K562 (cell line): ENCODE measurements around the gene ICAM3. TPM values are rescaled to one million over a fixed set of nuclear protein-coding genes. Genes with fewer than 3 reads are reported as not detected.

ENCODE experiments used
- SRSF3 ChIP-seq: fragments of 200-400 bp; formaldehyde crosslinking; IDR thresholded peaks from 2 replicates; pipeline ENCODE4 v1.6.1; 2016; ENCODE audit warnings: mild to moderate bottlenecking, low read length, moderate library complexity; ENCODE audit not compliant: insufficient read depth
- ZNF124 ChIP-seq: sonication (generic); formaldehyde crosslinking; IDR thresholded peaks from 2 replicates; pipeline ENCODE4 v1.8.1; 2022; ENCODE audit warnings: missing genetic modification reagents
- ZNF76 ChIP-seq: fragments of 250-450 bp; sonication (Bioruptor Pico); IDR thresholded peaks from 2 replicates; pipeline ENCODE4 v1.4.0; 2020; ENCODE audit warnings: mild to moderate bottlenecking, moderate library complexity, borderline replicate concordance
- polyA plus RNA-seq, 8 experiments: library from polyadenylated mRNA; depleted of rRNA in 4 of 8; stranded (reverse) in 5 of 8; unstranded in 3 of 8; fragments of >200 nt; fragmentation: Nextera tagmentation in 2 of 8; fragmentation: Illumina TruSeq in 1 of 8; extraction: Ambion mirVana in 2 of 8; extraction: Trizol in 1 of 8; gene quantifications; 2 replicates each; pipeline versions ENCODE4 v1.2.1 to v1.2.3, GENCODE V29; 2011 to 2014; ENCODE audit warnings: inconsistent platforms in 1 of 8, missing spikeins in 1 of 8
- total RNA-seq, 7 experiments: library from RNA; depleted of rRNA in 6 of 7; stranded (reverse); fragments of >200 nt in 6 of 7; fragmentation: Illumina TruSeq in 2 of 7; extraction: Trizol in 2 of 7; gene quantifications; 2 replicates each; pipeline versions ENCODE4 v1.2.1 to v1.2.3, GENCODE V29; 2011 to 2021; ENCODE audit warnings: low replicate concordance in 1 of 7
- TF ChIP-seq, protein P1 (sequence below), 2 experiments: fragments of 450-650 bp; IDR thresholded peaks; 2 replicates each; pipeline ENCODE4 v1.6.1; 2016; ENCODE audit warnings: mild to moderate bottlenecking in 2 of 2, borderline replicate concordance in 1 of 2, low read depth in 1 of 2, moderate library complexity in 1 of 2
- TF ChIP-seq, protein P2 (sequence below): fragments of 450-650 bp; IDR thresholded peaks from 2 replicates; pipeline ENCODE4 v1.6.1; 2017; ENCODE audit warnings: antibody characterized with exemption, mild to moderate bottlenecking
- TF ChIP-seq, protein P3 (sequence below): sonication (generic); formaldehyde crosslinking; IDR thresholded peaks from 2 replicates; pipeline ENCODE4 v1.8.1; 2023; ENCODE audit warnings: mild to moderate bottlenecking, missing genetic modification reagents, moderate library complexity
- TF ChIP-seq, protein P4 (sequence below): fragments of 250-450 bp; sonication (Bioruptor Pico); IDR thresholded peaks from 2 replicates; pipeline ENCODE4 v1.4.0; 2020; ENCODE audit warnings: borderline replicate concordance

The ICAM3 gene
- total and polyA plus RNA-seq, 9 of the 15 experiments (the other 6 are each of a cell fraction or from before 2014, with no cell fraction given), result 6.5 to 39.5 (median 24.2) TPM

DNA sequence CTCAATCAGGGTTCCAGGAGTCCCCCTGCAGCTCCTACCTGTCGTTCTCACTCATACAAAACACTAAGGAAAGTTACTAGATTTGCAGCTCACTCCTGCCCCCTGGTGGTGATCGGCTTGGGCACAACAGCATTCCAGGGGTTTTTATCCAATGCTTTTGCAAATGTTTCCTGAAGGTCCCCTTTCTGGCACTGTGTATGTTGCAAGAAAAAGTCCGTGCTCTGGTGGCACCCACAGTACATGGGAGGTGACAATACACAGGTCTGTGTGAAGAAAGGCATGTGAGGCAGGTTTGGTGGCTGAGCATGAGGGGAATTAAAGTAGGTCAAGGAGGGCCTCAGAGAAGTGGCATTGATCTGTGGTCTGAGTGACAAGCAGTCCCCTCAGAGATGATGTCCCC is 49.5 kb upstream of the ICAM3 start (continued):
- TF ChIP-seq, protein P1, sequence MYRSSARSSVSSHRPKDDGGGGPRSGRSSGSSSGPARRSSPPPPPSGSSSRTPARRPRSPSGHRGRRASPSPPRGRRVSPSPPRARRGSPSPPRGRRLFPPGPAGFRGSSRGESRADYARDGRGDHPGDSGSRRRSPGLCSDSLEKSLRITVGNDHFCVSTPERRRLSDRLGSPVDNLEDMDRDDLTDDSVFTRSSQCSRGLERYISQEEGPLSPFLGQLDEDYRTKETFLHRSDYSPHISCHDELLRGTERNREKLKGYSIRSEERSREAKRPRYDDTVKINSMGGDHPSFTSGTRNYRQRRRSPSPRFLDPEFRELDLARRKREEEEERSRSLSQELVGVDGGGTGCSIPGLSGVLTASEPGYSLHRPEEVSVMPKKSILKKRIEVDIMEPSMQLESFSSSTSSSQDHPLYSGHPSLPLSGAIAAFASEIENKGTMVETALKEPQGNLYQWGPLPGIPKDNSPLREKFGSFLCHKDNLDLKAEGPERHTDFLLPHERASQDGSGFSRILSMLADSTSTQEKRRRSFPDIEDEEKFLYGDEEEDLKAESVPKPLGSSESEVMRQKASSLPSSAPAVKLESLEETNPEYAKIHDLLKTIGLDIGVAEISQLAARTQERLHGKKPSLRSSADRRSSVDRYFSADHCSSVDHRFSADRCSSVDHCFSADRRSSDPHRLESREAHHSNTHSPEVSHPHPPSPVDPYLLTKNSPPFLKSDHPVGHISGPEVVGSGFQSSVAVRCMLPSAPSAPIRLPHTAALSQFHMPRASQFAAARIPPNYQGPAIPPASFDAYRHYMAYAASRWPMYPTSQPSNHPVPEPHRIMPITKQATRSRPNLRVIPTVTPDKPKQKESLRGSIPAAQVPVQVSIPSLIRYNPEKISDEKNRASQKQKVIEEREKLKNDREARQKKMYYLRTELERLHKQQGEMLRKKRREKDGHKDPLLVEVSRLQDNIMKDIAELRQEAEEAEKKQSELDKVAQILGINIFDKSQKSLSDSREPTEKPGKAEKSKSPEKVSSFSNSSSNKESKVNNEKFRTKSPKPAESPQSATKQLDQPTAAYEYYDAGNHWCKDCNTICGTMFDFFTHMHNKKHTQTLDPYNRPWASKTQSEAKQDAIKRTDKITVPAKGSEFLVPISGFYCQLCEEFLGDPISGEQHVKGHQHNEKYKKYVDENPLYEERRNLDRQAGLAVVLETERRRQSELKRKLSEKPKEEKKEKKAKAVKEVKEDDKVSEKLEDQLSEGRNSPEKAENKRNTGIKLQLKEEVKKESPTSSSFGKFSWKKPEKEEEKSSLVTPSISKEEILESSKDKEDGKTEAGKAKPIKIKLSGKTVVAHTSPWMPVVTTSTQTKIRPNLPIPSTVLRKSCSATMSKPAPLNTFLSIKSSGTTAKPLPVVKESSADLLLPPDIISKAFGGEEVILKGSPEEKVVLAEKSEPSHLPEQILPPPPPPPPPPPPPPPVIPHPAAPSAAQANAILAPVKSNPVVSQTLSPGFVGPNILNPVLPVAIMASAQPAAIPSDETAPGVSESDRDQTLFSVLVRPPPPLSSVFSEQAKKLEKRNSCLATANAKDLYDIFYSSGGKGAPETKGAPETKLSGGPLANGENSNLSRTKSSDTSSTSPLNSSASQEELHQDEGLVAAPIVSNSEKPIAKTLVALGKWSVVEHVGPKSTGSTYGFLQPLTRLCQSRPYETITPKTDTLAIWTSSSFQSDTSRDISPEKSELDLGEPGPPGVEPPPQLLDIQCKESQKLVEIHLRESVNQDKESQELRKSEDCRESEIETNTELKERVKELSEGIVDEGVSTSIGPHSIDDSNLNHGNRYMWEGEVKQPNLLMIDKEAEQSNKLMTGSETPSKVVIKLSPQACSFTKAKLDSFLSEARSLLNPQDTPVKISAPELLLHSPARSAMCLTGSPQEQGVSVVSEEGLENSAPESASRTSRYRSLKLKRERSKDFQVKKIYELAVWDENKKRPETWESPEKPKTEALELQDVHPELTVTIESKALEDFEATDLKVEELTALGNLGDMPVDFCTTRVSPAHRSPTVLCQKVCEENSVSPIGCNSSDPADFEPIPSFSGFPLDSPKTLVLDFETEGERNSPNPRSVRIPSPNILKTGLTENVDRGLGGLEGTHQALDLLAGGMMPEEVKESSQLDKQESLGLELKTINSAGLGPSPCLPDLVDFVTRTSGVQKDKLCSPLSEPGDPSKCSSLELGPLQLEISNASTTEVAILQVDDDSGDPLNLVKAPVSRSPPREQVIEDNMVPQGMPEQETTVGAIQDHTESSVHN (IDR thresholded peaks at IDR 0.05; ENCODE audit: borderline replicate concordance in 1 of 2, low read depth in 1 of 2), result no peak
- TF ChIP-seq ZNF124 (CRISPR knock-in tag) (no peak), ZNF76 (CRISPR knock-in tag) (no peak), SRSF3 (no peak)
- TF ChIP-seq, protein P2, sequence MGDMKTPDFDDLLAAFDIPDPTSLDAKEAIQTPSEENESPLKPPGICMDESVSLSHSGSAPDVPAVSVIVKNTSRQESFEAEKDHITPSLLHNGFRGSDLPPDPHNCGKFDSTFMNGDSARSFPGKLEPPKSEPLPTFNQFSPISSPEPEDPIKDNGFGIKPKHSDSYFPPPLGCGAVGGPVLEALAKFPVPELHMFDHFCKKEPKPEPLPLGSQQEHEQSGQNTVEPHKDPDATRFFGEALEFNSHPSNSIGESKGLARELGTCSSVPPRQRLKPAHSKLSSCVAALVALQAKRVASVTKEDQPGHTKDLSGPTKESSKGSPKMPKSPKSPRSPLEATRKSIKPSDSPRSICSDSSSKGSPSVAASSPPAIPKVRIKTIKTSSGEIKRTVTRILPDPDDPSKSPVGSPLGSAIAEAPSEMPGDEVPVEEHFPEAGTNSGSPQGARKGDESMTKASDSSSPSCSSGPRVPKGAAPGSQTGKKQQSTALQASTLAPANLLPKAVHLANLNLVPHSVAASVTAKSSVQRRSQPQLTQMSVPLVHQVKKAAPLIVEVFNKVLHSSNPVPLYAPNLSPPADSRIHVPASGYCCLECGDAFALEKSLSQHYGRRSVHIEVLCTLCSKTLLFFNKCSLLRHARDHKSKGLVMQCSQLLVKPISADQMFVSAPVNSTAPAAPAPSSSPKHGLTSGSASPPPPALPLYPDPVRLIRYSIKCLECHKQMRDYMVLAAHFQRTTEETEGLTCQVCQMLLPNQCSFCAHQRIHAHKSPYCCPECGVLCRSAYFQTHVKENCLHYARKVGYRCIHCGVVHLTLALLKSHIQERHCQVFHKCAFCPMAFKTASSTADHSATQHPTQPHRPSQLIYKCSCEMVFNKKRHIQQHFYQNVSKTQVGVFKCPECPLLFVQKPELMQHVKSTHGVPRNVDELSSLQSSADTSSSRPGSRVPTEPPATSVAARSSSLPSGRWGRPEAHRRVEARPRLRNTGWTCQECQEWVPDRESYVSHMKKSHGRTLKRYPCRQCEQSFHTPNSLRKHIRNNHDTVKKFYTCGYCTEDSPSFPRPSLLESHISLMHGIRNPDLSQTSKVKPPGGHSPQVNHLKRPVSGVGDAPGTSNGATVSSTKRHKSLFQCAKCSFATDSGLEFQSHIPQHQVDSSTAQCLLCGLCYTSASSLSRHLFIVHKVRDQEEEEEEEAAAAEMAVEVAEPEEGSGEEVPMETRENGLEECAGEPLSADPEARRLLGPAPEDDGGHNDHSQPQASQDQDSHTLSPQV, result 0 out of 2 replicates have a peak, but pooled peaks have one; percentile 15
- TF ChIP-seq, protein P3, sequence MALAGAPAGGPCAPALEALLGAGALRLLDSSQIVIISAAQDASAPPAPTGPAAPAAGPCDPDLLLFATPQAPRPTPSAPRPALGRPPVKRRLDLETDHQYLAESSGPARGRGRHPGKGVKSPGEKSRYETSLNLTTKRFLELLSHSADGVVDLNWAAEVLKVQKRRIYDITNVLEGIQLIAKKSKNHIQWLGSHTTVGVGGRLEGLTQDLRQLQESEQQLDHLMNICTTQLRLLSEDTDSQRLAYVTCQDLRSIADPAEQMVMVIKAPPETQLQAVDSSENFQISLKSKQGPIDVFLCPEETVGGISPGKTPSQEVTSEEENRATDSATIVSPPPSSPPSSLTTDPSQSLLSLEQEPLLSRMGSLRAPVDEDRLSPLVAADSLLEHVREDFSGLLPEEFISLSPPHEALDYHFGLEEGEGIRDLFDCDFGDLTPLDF, result no peak
- TF ChIP-seq, protein P4, sequence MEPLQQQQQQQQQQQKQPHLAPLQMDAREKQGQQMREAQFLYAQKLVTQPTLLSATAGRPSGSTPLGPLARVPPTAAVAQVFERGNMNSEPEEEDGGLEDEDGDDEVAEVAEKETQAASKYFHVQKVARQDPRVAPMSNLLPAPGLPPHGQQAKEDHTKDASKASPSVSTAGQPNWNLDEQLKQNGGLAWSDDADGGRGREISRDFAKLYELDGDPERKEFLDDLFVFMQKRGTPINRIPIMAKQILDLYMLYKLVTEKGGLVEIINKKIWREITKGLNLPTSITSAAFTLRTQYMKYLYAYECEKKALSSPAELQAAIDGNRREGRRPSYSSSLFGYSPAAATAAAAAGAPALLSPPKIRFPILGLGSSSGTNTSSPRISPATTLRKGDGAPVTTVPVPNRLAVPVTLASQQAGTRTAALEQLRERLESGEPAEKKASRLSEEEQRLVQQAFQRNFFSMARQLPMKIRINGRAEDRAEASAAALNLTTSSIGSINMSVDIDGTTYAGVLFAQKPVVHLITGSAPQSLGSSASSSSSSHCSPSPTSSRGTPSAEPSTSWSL (CRISPR knock-in tag), result no peak
